Measurements from ENCODE around the gene KIF19. TPM values are rescaled to one million over a fixed set of nuclear protein-coding genes. Genes with fewer than 3 reads are reported as not detected.

Gene KIF19
- total and polyA plus RNA-seq, 2 donors (not counting 1 experiment from before 2014, with no cell fraction given): not detected

DNA sequence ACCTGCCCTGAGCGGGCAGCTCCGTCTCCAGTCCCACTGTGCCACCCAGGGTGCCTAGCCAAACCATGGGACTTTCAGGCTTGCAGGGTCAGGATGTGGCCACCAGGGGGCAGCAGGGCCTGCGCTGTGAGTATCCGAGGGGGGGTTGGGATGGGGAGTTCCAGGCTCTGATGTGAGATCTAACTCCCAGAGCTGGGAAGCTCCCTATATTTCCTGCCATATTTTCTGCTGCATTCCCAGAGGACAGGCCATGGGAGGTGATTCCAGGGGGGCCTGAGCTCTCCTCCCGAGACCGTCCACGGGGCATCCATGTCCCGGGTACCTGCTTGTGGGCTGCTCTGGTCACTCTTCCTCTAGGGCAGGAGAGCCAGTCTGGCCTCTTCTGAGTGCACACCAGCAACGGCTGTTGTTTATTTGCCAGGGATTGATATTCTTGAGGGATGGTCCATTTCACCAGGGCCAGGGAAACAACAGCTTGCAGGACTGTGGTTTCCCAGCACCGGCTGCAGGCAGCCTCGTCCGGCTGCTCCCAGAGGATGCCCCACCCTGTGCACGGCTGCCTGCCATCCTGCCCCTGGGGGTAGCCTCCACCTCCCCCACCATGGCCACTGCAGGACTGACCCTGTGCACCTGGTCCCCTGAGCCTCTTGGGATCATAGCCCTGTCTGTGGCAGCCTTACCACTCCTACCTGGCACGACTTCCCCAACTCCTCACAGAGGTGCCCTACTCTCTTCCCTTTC lies 42.5 kb downstream of the KIF19 start:
- H4K20me1 ChIP-seq (ENCODE audit: control insufficient read depth, insufficient read depth, low read length, poor library complexity, severe bottlenecking): no peaks in the 10 kb centered on the region
- no peaks in the 10 kb centered on the region for H3K36me3 ChIP-seq (replicated peaks in 1 of 2; ENCODE audit: control extremely low read depth in 1 of 2, control insufficient read depth in 1 of 2, extremely low read depth in 1 of 2, insufficient read depth in 2 of 2, low read length in 1 of 2)
- POLR2A ChIA-PET: no interaction called here
- Mint-ChIP-seq H3K4me3 (no peak overlapping the region), H3K4me1 (peaks cover 12% of the 10 kb centered on the region), H3K27ac (no peak overlapping the region), H3K9me3 (ENCODE audit: insufficient read depth) (no peaks in the 10 kb centered on the region), H3K27me3 (peaks cover 19% of the 10 kb centered on the region)
- H3K4me2 ChIP-seq (replicated peaks; ENCODE audit: low read depth, low read length, poor library complexity, severe bottlenecking): peak overlapping the region; percentile 53
- CTCF ChIA-PET: interaction anchor here (0.7 to 6.7 kb wide), 30 partner anchors 10 to 497 kb away, joined by 3 to 65 read pairs (median 4); partner anchors contain the start of genes CD300H and CD300LB
- H3K4me1 ChIP-seq (ENCODE audit: control insufficient read depth in 2 of 2, insufficient read depth in 2 of 2, low read length in 2 of 2): peaks cover 12 to 16% of the 10 kb centered on the region in 2 donors
- H3K9me3 ChIP-seq (ENCODE audit: control extremely low read depth in 1 of 3, control insufficient read depth in 2 of 3, insufficient read depth in 1 of 3, low read length in 2 of 3): no peaks in the 10 kb centered on the region
- ATAC-seq (ENCODE audit: low read depth) (peak; percentile 82), DNase-seq (peak; percentile 79)
- no peak overlapping the region for H3K9ac ChIP-seq (ENCODE audit: low read length)
- H3K27ac ChIP-seq (ENCODE audit: low read length in 2 of 2): no peak overlapping the region
- no peak for TF ChIP-seq EZH2 (IDR thresholded peaks at IDR 0.05; ENCODE audit: borderline replicate concordance, insufficient read depth, low read depth, low read length, poor library complexity, severe bottlenecking)
- TF ChIP-seq, protein P1, sequence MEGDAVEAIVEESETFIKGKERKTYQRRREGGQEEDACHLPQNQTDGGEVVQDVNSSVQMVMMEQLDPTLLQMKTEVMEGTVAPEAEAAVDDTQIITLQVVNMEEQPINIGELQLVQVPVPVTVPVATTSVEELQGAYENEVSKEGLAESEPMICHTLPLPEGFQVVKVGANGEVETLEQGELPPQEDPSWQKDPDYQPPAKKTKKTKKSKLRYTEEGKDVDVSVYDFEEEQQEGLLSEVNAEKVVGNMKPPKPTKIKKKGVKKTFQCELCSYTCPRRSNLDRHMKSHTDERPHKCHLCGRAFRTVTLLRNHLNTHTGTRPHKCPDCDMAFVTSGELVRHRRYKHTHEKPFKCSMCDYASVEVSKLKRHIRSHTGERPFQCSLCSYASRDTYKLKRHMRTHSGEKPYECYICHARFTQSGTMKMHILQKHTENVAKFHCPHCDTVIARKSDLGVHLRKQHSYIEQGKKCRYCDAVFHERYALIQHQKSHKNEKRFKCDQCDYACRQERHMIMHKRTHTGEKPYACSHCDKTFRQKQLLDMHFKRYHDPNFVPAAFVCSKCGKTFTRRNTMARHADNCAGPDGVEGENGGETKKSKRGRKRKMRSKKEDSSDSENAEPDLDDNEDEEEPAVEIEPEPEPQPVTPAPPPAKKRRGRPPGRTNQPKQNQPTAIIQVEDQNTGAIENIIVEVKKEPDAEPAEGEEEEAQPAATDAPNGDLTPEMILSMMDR (IDR thresholded peaks at IDR 0.05): peak; percentile 98
- peak overlapping the region; percentile 19 for H2AFZ ChIP-seq (ENCODE audit: insufficient read depth, low read depth, low read length, poor library complexity, severe bottlenecking)
- intact Hi-C loops (cut with micrococcal nuclease): loop anchor here (1.0 to 5.0 kb wide), 4 partner anchors 89 to 278 kb away; no protein-coding TSS in a partner anchor
- H3K79me2 ChIP-seq (ENCODE audit: control insufficient read depth, insufficient read depth, low read length): no peaks in the 10 kb centered on the region
- WGBS (ENCODE audit: insufficient coverage): 11% methylated on average over 13 of the region's 14 CpGs
- no peak overlapping the region for H3K4me3 ChIP-seq (ENCODE audit: control extremely low read depth in 1 of 5, extremely low read depth in 1 of 5, insufficient read depth in 1 of 5, low read depth in 2 of 5, low read length in 4 of 5)
- H3K27me3 ChIP-seq (replicated peaks in 1 of 4; ENCODE audit: control extremely low read depth in 1 of 4, control insufficient read depth in 3 of 4, insufficient read depth in 4 of 4, low read length in 3 of 4): peaks cover 0 to 25% (median 6%) of the 10 kb centered on the region in 4 experiments

- intact Hi-C loops (cut with micrococcal nuclease): loop anchor here (5.0 kb wide), 1 partner anchor 233 kb away; no protein-coding TSS in a partner anchor
These were observed 43.2 kb downstream of the KIF19 start for GRCh38 chr17:74369221-74369620.

More at GRCh38 chr17:74369221-74369620, 43.2 kb downstream of the KIF19 start:
- no peak overlapping the region for H3K4me3 ChIP-seq (ENCODE audit: control extremely low read depth in 1 of 5, extremely low read depth in 1 of 5, insufficient read depth in 1 of 5, low read depth in 2 of 5, low read length in 4 of 5)
- H3K27ac ChIP-seq (ENCODE audit: low read length in 2 of 2): no peak overlapping the region
- H3K36me3 ChIP-seq (replicated peaks in 1 of 2; ENCODE audit: control extremely low read depth in 1 of 2, control insufficient read depth in 1 of 2, extremely low read depth in 1 of 2, insufficient read depth in 2 of 2, low read length in 1 of 2): no peaks in the 10 kb centered on the region
- H4K20me1 ChIP-seq (ENCODE audit: control insufficient read depth, insufficient read depth, low read length, poor library complexity, severe bottlenecking): no peaks in the 10 kb centered on the region
- H3K9ac ChIP-seq (ENCODE audit: low read length): no peak overlapping the region
- no peaks in the 10 kb centered on the region for H3K9me3 ChIP-seq (ENCODE audit: control extremely low read depth in 1 of 3, control insufficient read depth in 2 of 3, insufficient read depth in 1 of 3, low read length in 2 of 3)
- ChIA-PET POLR2A (no interaction called here), CTCF (interaction anchor here (0.6 to 6.7 kb wide), 18 partner anchors 11 to 367 kb away, joined by 3 to 65 read pairs (median 6); partner anchors contain the start of gene CD300LB)
- H3K79me2 ChIP-seq (ENCODE audit: control insufficient read depth, insufficient read depth, low read length): no peaks in the 10 kb centered on the region
- Mint-ChIP-seq H3K4me3 (no peak overlapping the region), H3K4me1 (peaks cover 12% of the 10 kb centered on the region), H3K9me3 (ENCODE audit: insufficient read depth) (no peaks in the 10 kb centered on the region), H3K27ac (no peak overlapping the region), H3K27me3 (peaks cover 19% of the 10 kb centered on the region)
- no peak for TF ChIP-seq EZH2 (IDR thresholded peaks at IDR 0.05; ENCODE audit: borderline replicate concordance, insufficient read depth, low read depth, low read length, poor library complexity, severe bottlenecking)
- TF ChIP-seq, protein P1 (IDR thresholded peaks at IDR 0.05): no peak
- peak overlapping the region; percentile 53 for H3K4me2 ChIP-seq (replicated peaks; ENCODE audit: low read depth, low read length, poor library complexity, severe bottlenecking)
- WGBS (ENCODE audit: insufficient coverage): 5% methylated on average over 10 of the region's 10 CpGs
- peaks cover 0 to 29% (median 6%) of the 10 kb centered on the region in 4 experiments for H3K27me3 ChIP-seq (replicated peaks in 1 of 4; ENCODE audit: control extremely low read depth in 1 of 4, control insufficient read depth in 3 of 4, insufficient read depth in 4 of 4, low read length in 3 of 4)
- peak overlapping the region; percentile 34 for H2AFZ ChIP-seq (ENCODE audit: insufficient read depth, low read depth, low read length, poor library complexity, severe bottlenecking)
- peak; percentile 46 for ATAC-seq (ENCODE audit: low read depth)
- peak; percentile 56 for DNase-seq
- H3K4me1 ChIP-seq (ENCODE audit: control insufficient read depth in 2 of 2, insufficient read depth in 2 of 2, low read length in 2 of 2): peaks cover 12 to 16% of the 10 kb centered on the region in 2 donors

All from B cell (primary cell).